WTC11 (cell line): Measurements from ENCODE around the gene CCDC116. TPM values are rescaled to one million over a fixed set of nuclear protein-coding genes. Genes with fewer than 3 reads are reported as not detected.

Source experiments
- ATAC-seq: fragments of 200-7000 bp; cut with Tn5 transposase; 2 replicates; pipeline ENCODE4 v1.10.0; 2021; ENCODE audit warnings: mild to moderate bottlenecking, moderate library complexity
- CTCF ChIA-PET: fragments of 300-600 bp; sonication (Branson Sonifier 250); formaldehyde crosslinking; loops from one replicate; lab custom pipeline; 2021; ENCODE audit warnings: antibody characterized with exemption; lab: Charles Lee
- POLR2A ChIA-PET: fragments of 350-600 bp; sonication (Branson Sonifier 250); formaldehyde crosslinking; loops from one replicate; lab custom pipeline; 2021; ENCODE audit warnings: antibody characterized with exemption; lab: Charles Lee
- DNase-seq: peaks from one replicate; pipeline ENCODE4 v3.0.0; 2021; ENCODE audit warnings: low spot score
- H3K27ac Mint-ChIP-seq: 2 replicates; pipeline ENCODE4 v1.8.0; 2021; ENCODE audit warnings: mixed read lengths
- H3K27me3 Mint-ChIP-seq: 2 replicates; pipeline ENCODE4 v1.8.0; 2021; ENCODE audit warnings: low read depth, mild to moderate bottlenecking, moderate library complexity, mixed read lengths
- H3K36me3 Mint-ChIP-seq: 2 replicates; pipeline ENCODE4 v1.8.0; 2021; ENCODE audit warnings: mixed read lengths
- H3K4me1 Mint-ChIP-seq: 2 replicates; pipeline ENCODE4 v1.8.0; 2022; ENCODE audit warnings: mixed read lengths
- H3K4me3 Mint-ChIP-seq: 2 replicates; pipeline ENCODE4 v1.8.0; 2021; ENCODE audit warnings: mild to moderate bottlenecking, moderate library complexity, mixed read lengths
- H3K9me3 Mint-ChIP-seq: 2 replicates; pipeline ENCODE4 v1.8.0; 2021; ENCODE audit warnings: mixed read lengths
- AR ChIP-seq: fragments of 250-450 bp; sonication (Bioruptor Pico); IDR thresholded peaks from 2 replicates; pipeline ENCODE4 v1.9.0; 2021; ENCODE audit warnings: mild to moderate bottlenecking
- ATF3 ChIP-seq: sonication (generic); formaldehyde crosslinking; conservative IDR thresholded peaks from 2 replicates; pipeline ENCODE4 v1.8.1; 2022; ENCODE audit warnings: mild to moderate bottlenecking, missing genetic modification reagents
- CTCF ChIP-seq: fragments of 200-600 bp; IDR thresholded peaks from 2 replicates; pipeline ENCODE4 v1.8.0; 2022; ENCODE audit warnings: antibody characterized with exemption
- E2F4 ChIP-seq: sonication (generic); formaldehyde crosslinking; IDR thresholded peaks from 2 replicates; pipeline ENCODE4 v1.8.1; 2022; ENCODE audit warnings: low read depth, mild to moderate bottlenecking, moderate library complexity, missing genetic modification reagents, borderline replicate concordance
- ESRRA ChIP-seq: sonication (generic); formaldehyde crosslinking; IDR thresholded peaks from 2 replicates; pipeline ENCODE4 v1.8.1; 2022; ENCODE audit warnings: mild to moderate bottlenecking, missing genetic modification reagents, borderline replicate concordance
- HMGXB4 ChIP-seq: sonication (generic); formaldehyde crosslinking; IDR thresholded peaks from 2 replicates; pipeline ENCODE4 v1.8.1; 2023; ENCODE audit warnings: mild to moderate bottlenecking, moderate library complexity, missing genetic modification reagents
- MAX ChIP-seq: sonication (generic); formaldehyde crosslinking; IDR thresholded peaks from 2 replicates; pipeline ENCODE4 v1.8.0; 2022; ENCODE audit warnings: mild to moderate bottlenecking, missing genetic modification reagents
- RELA ChIP-seq: sonication (generic); formaldehyde crosslinking; IDR thresholded peaks from 2 replicates; pipeline ENCODE4 v1.8.1; 2022; ENCODE audit warnings: missing genetic modification reagents, mild to moderate bottlenecking, borderline replicate concordance
- TEAD1 ChIP-seq: sonication (generic); formaldehyde crosslinking; IDR thresholded peaks from 2 replicates; pipeline ENCODE4 v1.8.0; 2022; ENCODE audit warnings: mild to moderate bottlenecking, missing genetic modification reagents
- TP53 ChIP-seq: sonication (generic); formaldehyde crosslinking; IDR thresholded peaks from 2 replicates; pipeline ENCODE4 v1.8.1; 2023; ENCODE audit warnings: mild to moderate bottlenecking, missing genetic modification reagents
- ZNF219 ChIP-seq: sonication (generic); formaldehyde crosslinking; IDR thresholded peaks from 2 replicates; pipeline ENCODE4 v1.8.0; 2023; ENCODE audit warnings: missing genetic modification reagents, mild to moderate bottlenecking, borderline replicate concordance
- ZNF281 ChIP-seq: sonication (generic); formaldehyde crosslinking; IDR thresholded peaks from 2 replicates; pipeline ENCODE4 v1.8.0; 2023; ENCODE audit warnings: mild to moderate bottlenecking, missing genetic modification reagents
- ZNF423 ChIP-seq: fragments of 250-450 bp; sonication (Bioruptor Pico); IDR thresholded peaks from 2 replicates; pipeline ENCODE4 v2.1.2; 2022; ENCODE audit warnings: mild to moderate bottlenecking, moderate library complexity
- total RNA-seq: library from RNA; stranded (reverse); gene quantifications from 3 replicates; pipeline ENCODE4 v1.2.3, GENCODE V29; 2021

Gene CCDC116
- total RNA-seq, 1 experiment from 2014 or later, result 0.57 TPM

- TF ChIP-seq TP53 (no peak), HMGXB4 (CRISPR knock-in tag) (no peak), E2F4 (CRISPR knock-in tag) (no peak), ESRRA (no peak), CTCF (no peak)
These were observed 371 bp downstream of the CCDC116 start (continued) for GRCh38 chr22:21632931-21633330.

- ChIA-PET CTCF (interaction anchor here (1.5 to 13.4 kb wide), 2 partner anchors 8 to 9 kb away, joined by 3 to 273 read pairs; partner anchors contain the start of gene SDF2L1), POLR2A (no interaction called here)
- Mint-ChIP-seq H3K36me3 (no peaks in the 10 kb centered on the region), H3K4me1 (no peaks in the 10 kb centered on the region), H3K27me3 (peaks cover 15% of the 10 kb centered on the region), H3K4me3 (no peak overlapping the region), H3K27ac (no peak overlapping the region), H3K9me3 (no peaks in the 10 kb centered on the region; the same call in 1 of the 2 replicates)
- ATAC-seq (no peak), DNase-seq (no peak)
- TF ChIP-seq TEAD1 (CRISPR knock-in tag) (no peak), MAX (CRISPR knock-in tag) (no peak), ZNF219 (CRISPR knock-in tag) (no peak), ZNF281 (CRISPR knock-in tag) (no peak), RELA (CRISPR knock-in tag) (no peak), ATF3 (CRISPR knock-in tag) (no peak), ZNF423 (CRISPR knock-in tag) (no peak), AR (CRISPR knock-in tag) (no peak)
These were observed 921 bp downstream of the CCDC116 start for GRCh38 chr22:21633481-21633880.
